ENCODE data around the gene JARID2. TPM values are rescaled to one million over a fixed set of nuclear protein-coding genes. Genes with fewer than 3 reads are reported as not detected.

The JARID2 gene
- total and polyA plus RNA-seq, 8 donors, result 2.4 to 42.6 (median 11.5) TPM

DNA sequence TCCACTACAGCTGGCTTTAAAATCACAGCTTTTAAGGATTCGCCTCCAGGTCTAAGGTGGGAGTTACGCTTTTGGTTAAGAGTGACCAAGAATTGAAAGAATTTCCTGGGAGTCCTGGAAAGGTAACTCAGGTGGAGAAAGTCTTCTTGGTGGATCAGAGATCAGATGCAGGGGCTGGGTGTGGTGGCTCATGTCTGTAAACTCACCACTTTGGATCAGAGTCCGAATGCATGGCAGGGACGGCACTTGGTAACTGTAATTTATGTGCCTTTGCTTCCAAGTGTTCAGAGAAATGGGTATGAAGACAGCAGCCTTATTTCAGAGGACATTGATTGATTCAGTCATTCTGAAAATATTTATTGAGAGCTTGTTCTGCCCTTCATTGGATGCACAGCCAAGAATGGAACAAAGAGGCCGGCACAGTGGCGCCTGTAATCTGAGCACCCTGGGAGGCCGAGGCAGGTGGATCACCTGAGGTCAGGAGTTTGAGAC lies 18.0 kb upstream of the JARID2 start:
- H3K9me3 ChIP-seq, result no peaks in the 10 kb centered on the region
- H3K4me1 ChIP-seq, result no peaks in the 10 kb centered on the region
- intact Hi-C loops (cut with DNase I; ENCODE audit: low total_unique reads), result no loop called here
- DNase-seq, result no peak
- no peak overlapping the region for H3K27ac ChIP-seq
- no peaks in the 10 kb centered on the region for H3K36me3 ChIP-seq
- 92 to 97% (median 93%) methylated on average over 7 of the region's 7 CpGs for WGBS, 5 donors
- no peak for TF ChIP-seq POLR2AphosphoS5 (IDR thresholded peaks at IDR 0.05)
- TF ChIP-seq, protein P1, sequence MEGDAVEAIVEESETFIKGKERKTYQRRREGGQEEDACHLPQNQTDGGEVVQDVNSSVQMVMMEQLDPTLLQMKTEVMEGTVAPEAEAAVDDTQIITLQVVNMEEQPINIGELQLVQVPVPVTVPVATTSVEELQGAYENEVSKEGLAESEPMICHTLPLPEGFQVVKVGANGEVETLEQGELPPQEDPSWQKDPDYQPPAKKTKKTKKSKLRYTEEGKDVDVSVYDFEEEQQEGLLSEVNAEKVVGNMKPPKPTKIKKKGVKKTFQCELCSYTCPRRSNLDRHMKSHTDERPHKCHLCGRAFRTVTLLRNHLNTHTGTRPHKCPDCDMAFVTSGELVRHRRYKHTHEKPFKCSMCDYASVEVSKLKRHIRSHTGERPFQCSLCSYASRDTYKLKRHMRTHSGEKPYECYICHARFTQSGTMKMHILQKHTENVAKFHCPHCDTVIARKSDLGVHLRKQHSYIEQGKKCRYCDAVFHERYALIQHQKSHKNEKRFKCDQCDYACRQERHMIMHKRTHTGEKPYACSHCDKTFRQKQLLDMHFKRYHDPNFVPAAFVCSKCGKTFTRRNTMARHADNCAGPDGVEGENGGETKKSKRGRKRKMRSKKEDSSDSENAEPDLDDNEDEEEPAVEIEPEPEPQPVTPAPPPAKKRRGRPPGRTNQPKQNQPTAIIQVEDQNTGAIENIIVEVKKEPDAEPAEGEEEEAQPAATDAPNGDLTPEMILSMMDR (IDR thresholded peaks at IDR 0.05), result no peak
- no peak for TF ChIP-seq POLR2A (IDR thresholded peaks at IDR 0.05)
- TF ChIP-seq EP300 (IDR thresholded peaks at IDR 0.05), result no peak
- no peak overlapping the region for H3K4me3 ChIP-seq
- H3K27me3 ChIP-seq, result no peaks in the 10 kb centered on the region

DNA sequence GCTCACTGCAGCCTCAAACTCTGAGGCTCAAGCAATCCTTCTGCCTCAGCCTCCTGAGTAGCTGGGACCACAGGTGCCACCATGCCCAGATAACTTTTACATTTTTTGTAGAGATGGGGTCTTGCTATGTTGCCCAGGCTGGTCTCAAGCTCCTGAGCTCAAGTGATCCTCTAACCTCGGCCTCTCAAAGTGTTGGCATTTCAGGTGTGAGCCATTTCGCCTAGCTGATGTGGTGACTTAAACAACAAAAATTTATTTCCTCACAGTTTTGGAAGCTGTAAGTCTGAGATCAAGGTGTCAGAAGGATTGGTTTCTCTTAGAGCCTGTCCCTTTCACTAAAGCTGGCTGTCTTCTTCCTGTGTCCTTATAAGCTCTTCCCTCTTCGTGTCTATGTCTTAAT lies 15.0 kb upstream of the JARID2 start:
- Histone ChIP-seq H3K9me3 (no peaks in the 10 kb centered on the region), H3K4me1 (no peaks in the 10 kb centered on the region), H3K27me3 (no peaks in the 10 kb centered on the region), H3K27ac (no peak overlapping the region), H3K4me3 (no peak overlapping the region), H3K36me3 (no peaks in the 10 kb centered on the region)
- no peak for DNase-seq
- no peak for TF ChIP-seq EP300 (IDR thresholded peaks at IDR 0.05)
- TF ChIP-seq POLR2A (IDR thresholded peaks at IDR 0.05), result no peak
- TF ChIP-seq POLR2AphosphoS5 (IDR thresholded peaks at IDR 0.05), result no peak
- TF ChIP-seq, protein P1 (IDR thresholded peaks at IDR 0.05), result no peak
- intact Hi-C loops (cut with DNase I; ENCODE audit: low total_unique reads), result no loop called here
- 68 to 77% (median 74%) methylated on average over 3 of the region's 3 CpGs for WGBS, 5 donors

DNA sequence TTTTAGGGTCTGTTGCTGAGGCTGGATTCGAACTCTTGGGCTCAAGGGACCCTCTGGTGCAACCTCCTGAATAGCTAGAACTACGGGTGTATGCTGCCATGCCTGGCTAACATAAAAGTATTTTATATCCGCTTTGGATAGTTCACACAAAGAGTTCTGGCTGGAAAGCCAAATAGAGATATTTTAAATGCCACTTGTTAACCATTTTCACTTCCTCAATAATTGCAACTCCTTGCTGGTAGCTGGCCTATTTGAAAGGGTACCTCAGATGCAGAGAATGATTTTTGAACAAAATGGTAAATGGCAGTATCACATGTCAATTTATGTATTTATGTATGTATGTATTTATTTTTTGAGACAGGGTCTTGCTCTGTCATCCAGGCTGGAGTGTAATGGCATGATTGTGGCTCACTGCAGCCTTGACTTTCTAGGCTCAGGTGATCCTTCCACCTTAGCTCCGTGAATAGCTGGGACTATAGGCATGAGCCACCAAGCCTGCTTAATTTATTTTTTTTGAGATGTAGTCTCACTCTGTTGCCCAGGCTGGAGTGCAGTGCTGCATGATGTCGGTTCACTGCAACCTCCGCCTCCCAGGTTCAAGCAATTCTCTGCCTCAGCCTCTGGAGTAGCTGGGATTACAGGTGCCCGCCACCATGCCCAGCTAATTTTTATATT lies 12.9 kb upstream of the JARID2 start:
- no peak for DNase-seq
- no peak for TF ChIP-seq EP300 (IDR thresholded peaks at IDR 0.05)
- TF ChIP-seq, protein P1 (IDR thresholded peaks at IDR 0.05), result no peak
- no peak for TF ChIP-seq POLR2A (IDR thresholded peaks at IDR 0.05)
- no peak for TF ChIP-seq POLR2AphosphoS5 (IDR thresholded peaks at IDR 0.05)
- intact Hi-C loops (cut with DNase I; ENCODE audit: low total_unique reads), result no loop called here

DNA sequence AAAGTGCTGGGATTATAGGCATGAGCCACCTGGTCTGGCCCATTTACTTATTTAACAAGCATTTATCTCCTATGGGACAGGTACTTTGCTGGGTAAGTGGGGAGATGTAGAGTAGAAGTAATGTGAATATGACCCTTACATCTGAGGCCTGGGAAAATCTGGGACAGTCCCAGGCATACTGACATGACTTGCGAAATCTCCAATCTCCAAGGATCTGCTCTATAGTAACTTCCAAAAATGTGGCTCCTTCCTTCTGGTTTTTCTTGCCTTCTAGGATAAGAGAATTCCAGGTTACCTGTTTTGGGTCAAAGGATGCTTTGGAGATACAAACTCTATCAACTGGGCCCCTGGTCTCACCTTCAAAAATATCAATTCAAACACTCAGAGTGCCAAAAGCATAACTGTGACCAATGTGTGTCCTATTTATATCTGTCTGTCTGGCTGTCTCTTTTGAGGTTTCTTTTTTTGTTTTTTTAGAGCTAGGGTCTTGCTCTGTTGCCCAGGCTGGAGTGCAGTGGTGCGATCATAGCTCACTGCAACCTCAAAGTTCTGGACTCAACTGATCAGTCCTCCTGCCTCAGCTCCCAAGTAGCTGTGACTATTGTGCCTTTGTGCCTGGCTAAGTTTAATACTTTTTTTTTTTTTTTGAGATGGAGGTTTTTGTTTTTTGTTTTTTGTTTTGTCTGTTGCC lies 11.7 kb upstream of the JARID2 start:
- no peak overlapping the region for H3K27ac ChIP-seq
- DNase-seq, result no peak
- no peaks in the 10 kb centered on the region for H3K9me3 ChIP-seq
- H3K4me1 ChIP-seq, result peaks cover 0 to 2% (median under 1%) of the 10 kb centered on the region in 4 donors
- 92 to 100% (median 98%) methylated on average over 2 of the region's 2 CpGs for WGBS, 5 donors
- H3K27me3 ChIP-seq, result no peaks in the 10 kb centered on the region
- no peaks in the 10 kb centered on the region for H3K36me3 ChIP-seq
- intact Hi-C loops (cut with DNase I; ENCODE audit: low total_unique reads), result no loop called here
- TF ChIP-seq, protein P1 (IDR thresholded peaks at IDR 0.05), result no peak
- TF ChIP-seq EP300 (IDR thresholded peaks at IDR 0.05) (no peak), POLR2A (IDR thresholded peaks at IDR 0.05) (no peak), POLR2AphosphoS5 (IDR thresholded peaks at IDR 0.05) (no peak)
- H3K4me3 ChIP-seq, result no peak overlapping the region

More for the DNA sequence above, 12.9 kb upstream of the JARID2 start:
- no peaks in the 10 kb centered on the region for H3K36me3 ChIP-seq
- H3K9me3 ChIP-seq, result no peaks in the 10 kb centered on the region
- no peak overlapping the region for H3K4me3 ChIP-seq
- no peaks in the 10 kb centered on the region for H3K27me3 ChIP-seq
- H3K4me1 ChIP-seq, result no peaks in the 10 kb centered on the region
- 76 to 89% (median 79%) methylated on average over 7 of the region's 7 CpGs for WGBS, 5 donors
- H3K27ac ChIP-seq, result no peak overlapping the region
